Measurements from ENCODE around the gene FAM120B.

Gene FAM120B

DNA sequence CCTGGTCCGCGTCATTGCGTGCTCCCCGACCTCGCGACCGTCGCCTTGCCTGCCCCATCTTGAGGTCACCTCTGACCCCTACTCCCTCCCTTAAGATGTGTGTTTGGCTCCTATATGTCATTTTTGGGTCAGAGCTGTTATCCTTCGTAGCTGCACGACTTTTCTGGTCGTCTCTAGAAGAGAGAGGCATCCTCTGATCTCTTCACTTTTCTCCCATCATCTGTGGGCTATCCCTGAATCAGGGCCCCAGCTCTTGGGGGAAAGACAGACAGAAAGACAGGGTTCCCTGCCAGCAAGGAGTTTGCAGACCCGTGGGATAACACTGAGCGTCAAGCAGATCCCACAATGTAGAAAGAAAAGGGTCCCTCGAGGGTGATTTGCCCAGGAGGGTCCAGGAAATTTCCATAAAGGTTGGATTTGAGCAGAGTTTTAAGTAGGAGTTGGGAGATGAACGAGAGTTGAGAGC is 555 bp downstream of the FAM120B start:
- peak overlapping the region; percentile 93 for H3K4me3 ChIP-seq (ENCODE audit: low read length)
- TF ChIP-seq, protein P1, sequence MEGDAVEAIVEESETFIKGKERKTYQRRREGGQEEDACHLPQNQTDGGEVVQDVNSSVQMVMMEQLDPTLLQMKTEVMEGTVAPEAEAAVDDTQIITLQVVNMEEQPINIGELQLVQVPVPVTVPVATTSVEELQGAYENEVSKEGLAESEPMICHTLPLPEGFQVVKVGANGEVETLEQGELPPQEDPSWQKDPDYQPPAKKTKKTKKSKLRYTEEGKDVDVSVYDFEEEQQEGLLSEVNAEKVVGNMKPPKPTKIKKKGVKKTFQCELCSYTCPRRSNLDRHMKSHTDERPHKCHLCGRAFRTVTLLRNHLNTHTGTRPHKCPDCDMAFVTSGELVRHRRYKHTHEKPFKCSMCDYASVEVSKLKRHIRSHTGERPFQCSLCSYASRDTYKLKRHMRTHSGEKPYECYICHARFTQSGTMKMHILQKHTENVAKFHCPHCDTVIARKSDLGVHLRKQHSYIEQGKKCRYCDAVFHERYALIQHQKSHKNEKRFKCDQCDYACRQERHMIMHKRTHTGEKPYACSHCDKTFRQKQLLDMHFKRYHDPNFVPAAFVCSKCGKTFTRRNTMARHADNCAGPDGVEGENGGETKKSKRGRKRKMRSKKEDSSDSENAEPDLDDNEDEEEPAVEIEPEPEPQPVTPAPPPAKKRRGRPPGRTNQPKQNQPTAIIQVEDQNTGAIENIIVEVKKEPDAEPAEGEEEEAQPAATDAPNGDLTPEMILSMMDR (IDR thresholded peaks at IDR 0.05; ENCODE audit: insufficient read depth, low read depth, low read length, missing control alignments) = no peak
- DNase-seq (ENCODE audit: low read depth) = no peak

DNA sequence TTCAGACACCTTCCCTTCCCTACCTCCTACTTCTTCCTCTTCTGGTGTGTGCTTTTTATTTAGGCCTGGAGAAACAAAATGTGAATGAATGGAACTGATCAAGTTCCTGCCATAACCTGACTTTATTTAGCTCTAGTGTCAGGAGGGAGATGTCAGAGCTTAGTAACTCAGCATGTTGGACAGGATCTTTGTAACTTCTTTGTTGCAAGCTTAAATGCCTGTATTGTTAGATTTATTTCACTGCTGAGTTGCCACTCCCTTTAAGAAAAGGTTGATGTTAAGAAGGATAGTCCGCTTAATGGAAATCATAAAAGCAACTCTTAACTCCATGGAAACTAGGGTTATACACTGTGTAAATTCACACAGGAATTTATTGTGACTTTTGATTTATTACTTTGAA is 2.2 kb downstream of the FAM120B start:
- no peak overlapping the region for H3K4me3 ChIP-seq (ENCODE audit: low read length)
- no peak for DNase-seq (ENCODE audit: low read depth)
- TF ChIP-seq, protein P1 (IDR thresholded peaks at IDR 0.05; ENCODE audit: insufficient read depth, low read depth, low read length, missing control alignments) = no peak

DNA sequence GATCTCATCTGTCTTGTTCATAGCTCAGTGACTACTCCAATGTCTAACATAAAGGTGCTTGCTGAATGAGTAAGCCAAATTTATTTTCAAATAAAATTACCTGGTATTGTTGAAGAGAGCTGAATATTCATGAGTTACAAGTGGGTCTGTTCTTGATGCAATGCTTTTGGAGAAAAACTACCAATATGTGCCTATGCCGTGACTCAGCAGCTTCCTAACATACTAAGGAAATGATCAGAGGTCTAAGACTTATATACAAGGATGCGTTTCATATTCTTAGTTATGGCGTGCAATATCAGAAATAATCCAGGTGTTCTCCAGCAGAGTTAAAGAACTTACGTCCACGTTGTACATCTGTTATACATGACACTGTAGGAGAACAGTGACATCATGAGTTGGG is 5.1 kb downstream of the FAM120B start:
- TF ChIP-seq, protein P1 (IDR thresholded peaks at IDR 0.05; ENCODE audit: insufficient read depth, low read depth, low read length, missing control alignments) = no peak
- DNase-seq (ENCODE audit: low read depth) = no peak
- H3K4me3 ChIP-seq (ENCODE audit: low read length) = no peak overlapping the region

- H3K4me3 ChIP-seq (ENCODE audit: low read length) = no peak overlapping the region
- TF ChIP-seq, protein P1 (IDR thresholded peaks at IDR 0.05; ENCODE audit: insufficient read depth, low read depth, low read length, missing control alignments) = no peak
- DNase-seq (ENCODE audit: low read depth) = no peak
Measured at GRCh38 chr6:170312876-170313275, 6.3 kb downstream of the FAM120B start.

GRCh38 chr6:170313716-170314295 is 7.2 kb downstream of the FAM120B start:
- no peak for DNase-seq (ENCODE audit: low read depth)
- no peak overlapping the region for H3K4me3 ChIP-seq (ENCODE audit: low read length)
- TF ChIP-seq, protein P1 (IDR thresholded peaks at IDR 0.05; ENCODE audit: insufficient read depth, low read depth, low read length, missing control alignments) = no peak

DNA sequence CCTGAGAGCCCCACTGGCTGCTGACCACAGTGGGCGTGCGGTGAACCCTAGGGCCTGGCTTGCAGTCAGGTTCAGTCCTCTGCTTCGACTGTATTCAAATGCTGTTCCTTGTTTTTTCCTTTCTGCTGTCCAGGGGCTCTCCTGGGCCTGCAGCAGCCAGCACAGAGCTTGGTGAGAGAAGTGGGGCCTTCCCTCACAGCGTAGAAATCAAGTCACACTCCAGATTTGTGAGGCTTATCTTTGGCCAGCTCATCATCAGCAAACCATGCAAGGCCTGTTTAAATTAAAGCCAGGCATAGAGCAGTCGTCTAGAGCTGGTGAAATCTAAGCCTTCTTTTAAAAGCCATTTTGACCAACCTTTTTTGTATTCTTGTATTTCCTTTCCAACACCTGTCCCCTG is 8.4 kb downstream of the FAM120B start:
- TF ChIP-seq, protein P1 (IDR thresholded peaks at IDR 0.05; ENCODE audit: insufficient read depth, low read depth, low read length, missing control alignments) = no peak
- H3K4me3 ChIP-seq (ENCODE audit: low read length) = no peak overlapping the region
- no peak for DNase-seq (ENCODE audit: low read depth)

- TF ChIP-seq, protein P1 (IDR thresholded peaks at IDR 0.05; ENCODE audit: insufficient read depth, low read depth, low read length, missing control alignments) = no peak
- no peak overlapping the region for H3K4me3 ChIP-seq (ENCODE audit: low read length)
- DNase-seq (ENCODE audit: low read depth) = peak; percentile 42
Measured at GRCh38 chr6:170316071-170316470, 9.5 kb downstream of the FAM120B start.

Measured in epithelial cell of esophagus (primary cell).